GM13977 (cell line): ENCODE data around the gene MGAT5.
"Not testable (repeated sequence)": the region's sequence is repeated elsewhere in the genome, so short reads cannot be mapped to it uniquely, and the experiment has no call there.

Experiments used
- DNase-seq: peaks from one replicate; pipeline ENCODE4 v3.0.0; 2012; ENCODE audit warnings: low spot score
- in situ Hi-C: fragments of 300-500 bp; cut with MboI; formaldehyde crosslinking; loops from one replicate; pipeline ENCODE4 v1.12.0; 2022; ENCODE audit warnings: low sequenced_read_pairs, low pct_unique_long_range_greater_than_20kb, mixed read lengths, inconsistent platforms; ENCODE audit not compliant: unreplicated experiment
- TF ChIP-seq, protein P1 (sequence below): IDR thresholded peaks from 2 replicates; pipeline ENCODE4 v1.5.1; 2012; ENCODE audit warnings: mild to moderate bottlenecking, control low read depth; ENCODE audit not compliant: insufficient read depth; ENCODE audit errors: extremely low read depth, missing control alignments

MGAT5 gene

DNA sequence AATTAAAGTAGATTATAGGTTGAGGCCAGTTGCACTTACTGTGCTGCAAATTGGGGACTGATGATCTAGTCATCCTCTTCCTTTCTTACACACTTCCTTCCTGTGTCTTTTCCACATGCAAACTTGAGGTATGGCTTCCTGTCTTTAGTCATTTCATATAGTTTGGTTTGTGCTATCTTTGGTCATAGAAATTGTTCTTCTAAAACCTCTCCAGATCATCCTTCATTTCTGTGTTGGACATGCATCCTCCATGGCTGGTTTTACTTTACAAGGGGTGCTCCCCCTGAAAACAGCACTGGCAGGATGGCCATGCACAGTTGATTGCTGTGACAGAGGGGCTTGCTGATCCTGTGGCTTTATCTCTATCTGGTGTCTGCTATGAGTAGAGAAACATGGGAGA is 36.5 kb downstream of the MGAT5 start:
- TF ChIP-seq, protein P1, sequence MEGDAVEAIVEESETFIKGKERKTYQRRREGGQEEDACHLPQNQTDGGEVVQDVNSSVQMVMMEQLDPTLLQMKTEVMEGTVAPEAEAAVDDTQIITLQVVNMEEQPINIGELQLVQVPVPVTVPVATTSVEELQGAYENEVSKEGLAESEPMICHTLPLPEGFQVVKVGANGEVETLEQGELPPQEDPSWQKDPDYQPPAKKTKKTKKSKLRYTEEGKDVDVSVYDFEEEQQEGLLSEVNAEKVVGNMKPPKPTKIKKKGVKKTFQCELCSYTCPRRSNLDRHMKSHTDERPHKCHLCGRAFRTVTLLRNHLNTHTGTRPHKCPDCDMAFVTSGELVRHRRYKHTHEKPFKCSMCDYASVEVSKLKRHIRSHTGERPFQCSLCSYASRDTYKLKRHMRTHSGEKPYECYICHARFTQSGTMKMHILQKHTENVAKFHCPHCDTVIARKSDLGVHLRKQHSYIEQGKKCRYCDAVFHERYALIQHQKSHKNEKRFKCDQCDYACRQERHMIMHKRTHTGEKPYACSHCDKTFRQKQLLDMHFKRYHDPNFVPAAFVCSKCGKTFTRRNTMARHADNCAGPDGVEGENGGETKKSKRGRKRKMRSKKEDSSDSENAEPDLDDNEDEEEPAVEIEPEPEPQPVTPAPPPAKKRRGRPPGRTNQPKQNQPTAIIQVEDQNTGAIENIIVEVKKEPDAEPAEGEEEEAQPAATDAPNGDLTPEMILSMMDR: no peak
- no peak for DNase-seq
- in situ Hi-C loops: no loop called here

DNA sequence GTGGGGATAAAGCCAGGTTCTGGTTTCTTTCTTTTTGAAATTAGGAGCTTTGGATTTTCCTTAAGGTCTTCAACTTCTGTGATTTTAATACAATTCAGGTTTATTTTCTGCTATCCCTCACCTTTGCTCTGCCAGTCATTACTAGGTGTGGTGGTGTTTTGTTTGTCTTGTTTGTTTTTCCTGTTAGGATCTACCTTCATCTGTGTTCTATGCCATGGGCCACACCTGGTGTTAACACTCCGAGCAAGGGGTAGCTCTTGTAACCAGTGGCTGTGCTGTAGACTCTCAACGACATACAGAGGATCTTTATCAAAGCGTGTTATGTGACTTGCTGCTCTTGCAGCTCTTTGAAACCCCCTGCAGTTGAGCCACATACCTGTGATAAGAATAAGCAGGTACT is 38.6 kb downstream of the MGAT5 start:
- in situ Hi-C loops: no loop called here
- DNase-seq: no peak
- TF ChIP-seq, protein P1: no peak

DNA sequence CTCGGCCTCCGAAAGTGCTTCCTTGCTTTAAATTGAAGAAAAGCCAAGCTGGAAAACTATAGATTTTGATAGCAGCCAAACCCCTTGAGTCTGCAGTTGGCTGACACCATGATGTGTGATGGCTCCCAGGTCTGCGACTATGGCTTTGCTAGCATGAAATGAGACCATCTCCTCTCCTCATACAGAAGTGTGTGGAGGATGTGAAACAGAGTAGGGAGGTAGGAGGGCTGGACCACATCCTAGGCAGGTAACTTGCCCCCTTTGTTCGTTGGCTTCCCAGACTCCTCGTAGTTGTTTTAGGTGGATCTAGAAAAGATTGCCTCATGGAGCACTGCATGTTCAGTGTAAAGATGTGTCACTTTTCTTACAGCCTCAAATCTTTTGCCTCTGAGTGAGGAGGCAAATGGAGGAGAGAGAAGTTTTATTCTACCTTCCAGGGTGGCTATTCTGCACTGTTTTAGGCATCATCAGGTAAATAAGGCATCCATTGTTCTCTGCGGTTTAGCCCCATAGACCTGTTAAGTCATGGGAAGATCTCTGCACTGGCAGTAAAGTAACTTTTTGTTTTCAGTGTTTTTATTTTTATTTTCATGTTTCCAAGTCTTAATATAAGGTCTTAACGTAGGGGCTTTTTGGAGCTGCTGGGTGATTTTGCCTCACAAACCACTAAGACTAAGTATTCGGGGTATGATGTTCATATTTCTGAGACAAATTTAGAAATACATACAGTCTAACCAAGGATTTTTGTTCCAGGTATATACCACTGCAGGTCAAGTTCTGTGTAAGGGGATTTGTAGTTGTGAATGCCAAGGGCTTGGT is 40.1 kb downstream of the MGAT5 start:
- DNase-seq: no peak
- in situ Hi-C loops: no loop called here
- TF ChIP-seq, protein P1: no peak

DNA sequence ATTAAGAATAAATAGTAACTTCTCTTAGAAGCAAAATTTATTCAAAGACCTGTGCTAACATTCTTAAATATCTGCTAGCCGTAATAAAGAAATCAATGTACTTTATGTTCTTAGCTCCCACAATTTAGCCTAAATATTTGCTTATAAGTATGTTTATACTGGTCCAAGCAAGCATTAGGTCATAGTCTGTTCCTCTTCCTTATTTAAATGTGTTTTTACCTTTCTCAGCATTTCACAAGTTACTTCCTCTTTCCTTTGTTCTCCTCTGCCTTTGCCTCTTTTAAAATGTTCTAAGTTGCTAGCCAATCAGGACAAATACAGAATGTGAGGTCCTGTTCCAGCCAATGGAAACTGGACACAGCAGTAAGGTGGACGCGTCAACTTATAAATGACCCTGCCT is 40.7 kb downstream of the MGAT5 start:
- in situ Hi-C loops: not testable (repeated sequence)

DNA sequence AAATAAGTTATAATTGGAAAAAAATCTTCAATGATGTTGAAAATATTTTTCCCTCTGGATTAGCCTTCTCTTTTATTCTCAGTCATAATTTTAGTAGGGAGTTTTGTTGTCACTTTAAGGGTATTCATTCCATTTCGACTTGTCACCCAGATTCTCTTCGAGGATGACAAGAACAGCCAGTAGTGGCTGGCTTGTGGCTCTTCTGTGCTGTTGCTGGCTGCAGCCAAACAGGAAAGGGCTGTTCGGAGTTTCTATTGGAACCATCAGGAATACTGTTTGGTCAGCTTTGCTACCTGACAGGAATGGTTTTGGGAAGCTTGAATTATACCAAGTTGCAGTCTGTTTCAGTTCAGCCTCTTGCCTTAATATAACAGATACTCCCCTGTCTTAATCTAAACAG is 41.6 kb downstream of the MGAT5 start:
- TF ChIP-seq, protein P1: no peak
- no peak for DNase-seq
- in situ Hi-C loops: no loop called here

More for the DNA sequence above, 40.7 kb downstream of the MGAT5 start:
- DNase-seq: not testable (repeated sequence)

DNA sequence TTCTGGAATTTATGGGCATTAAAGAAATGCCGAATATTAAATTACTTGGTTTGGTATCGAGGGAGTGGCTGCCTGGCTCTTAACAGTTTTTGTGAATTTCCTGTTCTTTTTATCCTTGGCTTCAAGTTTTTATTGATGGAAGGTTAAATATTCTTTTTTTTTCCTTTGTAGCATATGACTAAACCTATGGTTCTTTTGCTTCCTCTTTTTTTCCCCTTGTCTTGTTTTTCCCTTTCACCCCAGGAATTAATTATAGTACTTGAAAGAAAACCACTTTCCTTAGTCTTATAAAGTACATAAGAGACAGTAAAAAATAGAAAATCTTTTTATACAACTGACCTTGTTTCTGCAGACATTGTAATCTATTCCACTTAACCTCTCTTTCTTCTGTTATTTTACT is 42.4 kb downstream of the MGAT5 start:
- DNase-seq: no peak
- in situ Hi-C loops: no loop called here

GRCh38 chr2:134299334-134299733 is 45.5 kb downstream of the MGAT5 start:
- in situ Hi-C loops: no loop called here
- DNase-seq: no peak
- TF ChIP-seq, protein P1: no peak

More for the DNA sequence above, 42.4 kb downstream of the MGAT5 start:
- TF ChIP-seq, protein P1: no peak
